Thymus (tissue), 11 donors: ENCODE measurements around the gene UAP1L1. TPM values are rescaled to one million over a fixed set of nuclear protein-coding genes. Genes with fewer than 3 reads are reported as not detected.

ENCODE experiments used
- DNase-seq, 9 donors: peaks; one replicate each; pipeline ENCODE4 v3.0.0-alpha.2; 2013; ENCODE audit warnings: low spot score in 9 of 9, low read depth in 6 of 9, missing footprints in 1 of 9
- H3K27ac ChIP-seq, 2 donors: one replicate each; pipeline ENCODE4 v1.5.1; 2013; ENCODE audit warnings: control low read depth in 1 of 2, low read depth in 1 of 2, low read length in 1 of 2, mild to moderate bottlenecking in 1 of 2, moderate library complexity in 1 of 2
- H3K27me3 ChIP-seq, 2 donors: one replicate each; pipeline ENCODE4 v1.5.1; 2013; ENCODE audit warnings: low read length in 1 of 2; ENCODE audit not compliant: control insufficient read depth in 2 of 2, insufficient read depth in 1 of 2
- H3K36me3 ChIP-seq, 2 donors: one replicate each; pipeline ENCODE4 v1.5.1; 2013; ENCODE audit warnings: low read length in 1 of 2, mild to moderate bottlenecking in 1 of 2, moderate library complexity in 1 of 2; ENCODE audit not compliant: control insufficient read depth in 2 of 2, insufficient read depth in 2 of 2
- H3K4me1 ChIP-seq, 2 donors: one replicate each; pipeline ENCODE4 v1.5.1; 2013; ENCODE audit warnings: low read length in 2 of 2; ENCODE audit not compliant: control insufficient read depth in 2 of 2, insufficient read depth in 2 of 2
- H3K4me3 ChIP-seq, 2 donors: one replicate each; pipeline ENCODE4 v1.5.1; 2013; ENCODE audit warnings: low read length in 2 of 2, control low read depth in 1 of 2, mild to moderate bottlenecking in 1 of 2
- H3K9me3 ChIP-seq, 2 donors: one replicate each; pipeline ENCODE4 v1.5.1; 2013; ENCODE audit warnings: low read length in 1 of 2, mild to moderate bottlenecking in 1 of 2; ENCODE audit not compliant: control insufficient read depth in 2 of 2, insufficient read depth in 1 of 2
- WGBS: extraction: QIAGEN DNeasy Blood & Tissue Kit; methylation state at CpG from one replicate; pipeline ENCODE4 v1.1.7; 2013; 5-methylcytosine and 5-hydroxymethylcytosine counted together
- polyA plus RNA-seq: library from polyadenylated mRNA; stranded (reverse); fragments of 200-250 nt; gene quantifications from one replicate; pipeline ENCODE4 v1.2.3, GENCODE V29; 2013
- total RNA-seq: library from RNA; stranded (reverse); fragments of 120-200 nt; gene quantifications from one replicate; pipeline ENCODE4 v1.2.4, GENCODE V29; 2013
- donor health status: healthy.

The UAP1L1 gene
- total and polyA plus RNA-seq, 2 donors, result 1.9 to 9.4 TPM

DNA sequence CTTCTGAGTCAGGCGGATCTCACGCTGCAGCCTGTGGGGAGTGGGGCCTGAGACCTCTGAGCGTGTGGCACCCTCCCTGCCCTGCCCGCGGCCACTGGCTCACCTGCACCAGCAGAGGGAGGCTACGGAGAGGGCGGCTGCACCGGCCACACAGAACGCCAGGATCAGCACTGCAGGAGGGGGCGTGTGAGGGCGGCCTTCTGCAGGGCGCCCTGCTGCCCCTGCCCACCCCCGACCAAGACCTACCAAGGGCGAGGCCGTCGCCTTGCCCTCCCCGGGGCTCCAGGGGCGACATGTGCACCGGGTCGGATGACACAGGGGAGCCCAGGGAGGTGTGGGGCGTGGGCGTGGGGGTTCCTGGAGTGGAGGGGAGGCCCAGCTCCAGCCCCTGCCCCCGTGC, 36.7 kb upstream of the UAP1L1 start:
- Histone ChIP-seq H3K36me3 (no peaks in the 10 kb centered on the region), H3K27me3 (peaks cover 28 to 54% of the 10 kb centered on the region in 2 donors), H3K9me3 (peaks cover 0 to 4% of the 10 kb centered on the region in 2 donors), H3K4me1 (peaks cover 0 to 9% of the 10 kb centered on the region in 2 donors), H3K4me3 (no peak overlapping the region), H3K27ac (no peak overlapping the region)
- DNase-seq, result no peak
- WGBS, result 94% methylated on average over 23 of the region's 23 CpGs

DNA sequence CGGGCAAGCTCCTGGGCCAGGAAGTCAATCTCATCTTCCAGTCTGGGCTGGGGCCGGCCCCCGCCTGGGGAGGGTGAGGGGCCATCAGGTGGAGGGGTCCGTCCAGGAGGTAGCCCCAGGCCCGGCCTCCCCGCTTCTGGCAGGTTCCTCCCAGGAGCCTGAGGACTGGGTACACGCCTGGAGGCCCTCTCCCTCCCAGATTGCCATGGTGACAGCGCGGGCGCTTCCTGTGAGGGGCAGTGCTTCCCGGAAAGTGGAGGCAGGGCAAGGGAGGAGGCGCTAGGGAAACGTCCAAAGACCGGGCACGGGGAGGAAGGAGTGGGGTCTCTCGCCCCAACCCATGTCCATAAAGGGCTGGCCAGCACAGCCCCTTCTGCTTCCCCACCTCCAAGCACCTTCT, 36.2 kb upstream of the UAP1L1 start:
- Histone ChIP-seq H3K27ac (no peak overlapping the region), H3K27me3 (peaks cover 34 to 58% of the 10 kb centered on the region in 2 donors), H3K4me3 (no peak overlapping the region), H3K36me3 (no peaks in the 10 kb centered on the region), H3K4me1 (peaks cover 0 to 10% of the 10 kb centered on the region in 2 donors), H3K9me3 (peaks cover 0 to 4% of the 10 kb centered on the region in 2 donors)
- DNase-seq, result no peak
- WGBS, result 86% methylated on average over 16 of the region's 16 CpGs

GRCh38 chr9:137042751-137043727, 34.3 kb upstream of the UAP1L1 start:
- H3K9me3 ChIP-seq, result peaks cover 0 to 4% of the 10 kb centered on the region in 2 donors
- H3K27me3 ChIP-seq, result peaks cover 52 to 74% of the 10 kb centered on the region in 2 donors
- H3K4me1 ChIP-seq, result peaks cover 0 to 16% of the 10 kb centered on the region in 2 donors
- WGBS, result 93% methylated on average over 36 of the region's 36 CpGs
- no peaks in the 10 kb centered on the region for H3K36me3 ChIP-seq
- H3K27ac ChIP-seq, result no peak overlapping the region
- no peak overlapping the region for H3K4me3 ChIP-seq
- no peak for DNase-seq

GRCh38 chr9:137044037-137044436, 33.3 kb upstream of the UAP1L1 start:
- Histone ChIP-seq H3K36me3 (no peaks in the 10 kb centered on the region), H3K4me3 (no peak overlapping the region), H3K4me1 (peaks cover 0 to 16% of the 10 kb centered on the region in 2 donors)

GRCh38 chr9:137044502-137045177, 32.7 kb upstream of the UAP1L1 start:
- Histone ChIP-seq H3K4me3 (no peak overlapping the region), H3K4me1 (peaks cover 0 to 16% of the 10 kb centered on the region in 2 donors), H3K9me3 (peaks cover 0 to 6% of the 10 kb centered on the region in 2 donors), H3K27me3 (peaks cover 67 to 83% of the 10 kb centered on the region in 2 donors), H3K27ac (no peak overlapping the region), H3K36me3 (no peaks in the 10 kb centered on the region)
- DNase-seq, result no peak
- 9% methylated on average over 18 of the region's 18 CpGs for WGBS

More at GRCh38 chr9:137044037-137044436, 33.3 kb upstream of the UAP1L1 start:
- no peak for DNase-seq
- WGBS, result 66% methylated on average over 12 of the region's 12 CpGs
- peaks cover 62 to 79% of the 10 kb centered on the region in 2 donors for H3K27me3 ChIP-seq
- H3K27ac ChIP-seq, result no peak overlapping the region
- H3K9me3 ChIP-seq, result peaks cover 0 to 4% of the 10 kb centered on the region in 2 donors

GRCh38 chr9:137045294-137046087, 31.8 kb upstream of the UAP1L1 start:
- H3K9me3 ChIP-seq, result peaks cover 2 to 12% of the 10 kb centered on the region in 2 donors
- H3K4me1 ChIP-seq, result peaks cover 0 to 16% of the 10 kb centered on the region in 2 donors
- no peaks in the 10 kb centered on the region for H3K36me3 ChIP-seq
- DNase-seq, result no peak
- H3K4me3 ChIP-seq, result peak overlapping the region in 1 of 2 donors; percentile 38
- 4% methylated on average over 96 of the region's 96 CpGs for WGBS
- no peak overlapping the region for H3K27ac ChIP-seq
- peaks cover 73 to 89% of the 10 kb centered on the region in 2 donors for H3K27me3 ChIP-seq

DNA sequence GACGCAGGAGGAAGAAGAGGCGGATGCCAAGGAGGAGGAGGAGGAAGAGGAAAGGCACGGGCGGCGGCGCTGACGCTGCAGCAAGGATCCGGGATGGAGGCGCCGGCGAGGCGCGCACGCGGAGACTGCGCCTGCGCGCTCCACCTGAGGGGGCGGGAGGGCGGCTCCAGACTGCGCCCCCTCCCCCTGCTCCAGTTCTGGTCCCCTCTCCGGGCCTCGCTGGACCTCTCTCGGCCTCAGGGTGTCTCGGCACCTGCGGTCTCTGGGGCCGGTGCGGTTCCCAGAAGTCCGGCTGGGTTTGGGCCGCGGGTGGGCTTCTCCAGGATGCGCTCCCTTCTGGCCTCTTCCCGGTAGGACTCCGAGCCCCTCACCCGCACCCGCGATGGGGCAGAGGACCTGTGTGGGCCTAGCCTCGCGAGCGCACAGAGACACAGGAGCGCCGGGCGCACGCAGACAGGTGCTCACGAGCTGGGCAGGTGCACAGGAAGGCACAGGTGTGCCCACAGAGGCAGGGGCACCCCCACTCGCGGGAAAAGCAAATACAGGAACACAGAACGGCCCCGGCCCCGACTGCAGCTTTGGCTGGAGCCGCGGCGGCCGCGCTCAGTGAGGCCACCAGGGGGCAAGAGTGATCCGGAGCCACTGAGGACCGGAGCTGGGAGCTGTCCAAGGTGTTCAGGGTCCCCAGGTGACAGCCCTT, 31.1 kb upstream of the UAP1L1 start, which contains the start of gene NPDC1:
TSS of gene NPDC1 (minus strand) at position 90 of the 700 bp plus-strand sequence. CDS start 188 bp downstream, outside the sequence.
- Histone ChIP-seq H3K27ac (no peak within 1 kb of the TSS), H3K27me3 (peaks cover 77 to 89% of the 10 kb centered on the region in 2 donors)

More for the DNA sequence above, 31.1 kb upstream of the UAP1L1 start, which contains the start of gene NPDC1:
- Histone ChIP-seq H3K36me3 (no peaks in the 10 kb centered on the region), H3K9me3 (peaks cover 2 to 12% of the 10 kb centered on the region in 2 donors), H3K4me3 (peak within 1 kb of the TSS in 1 of 2 donors; percentile 38), H3K4me1 (peaks cover 0 to 16% of the 10 kb centered on the region in 2 donors)
- peak in 6 of 9 donors; percentile 50 to 80 (median 70) for DNase-seq
- under 1% methylated on average over 57 of the region's 57 CpGs for WGBS
